ENCODE results near the gene RLN3. TPM values are rescaled to one million over a fixed set of nuclear protein-coding genes. Genes with fewer than 3 reads are reported as not detected.
A peak's percentile ranks its signal among the peaks of the same experiment; 100 is the strongest.
"Not testable (repeated sequence)": the region's sequence is repeated elsewhere in the genome, so short reads cannot be mapped to it uniquely, and the experiment has no call there.

Gene RLN3
- total RNA-seq, 2 donors from 2014 or later, result not detected

GRCh38 chr19:14031719-14032480 lies 4.0 kb downstream of the RLN3 start, which contains the start of gene IL27RA:
IL27RA (plus strand) TSS chr19:14031762; CDS start chr19:14031873, 111 bp downstream.
- peaks cover 0 to 14% of the 10 kb centered on the region in 2 donors for H3K4me1 ChIP-seq
- H3K27ac ChIP-seq, result peak within 1 kb of the TSS; percentile 70 to 77
- no peaks in the 10 kb centered on the region for H3K36me3 ChIP-seq
- H3K4me3 ChIP-seq, result peak within 1 kb of the TSS; percentile 51 to 65
- no peaks in the 10 kb centered on the region for H3K27me3 ChIP-seq
- no peaks in the 10 kb centered on the region for H3K9me3 ChIP-seq
- no peak for DNase-seq (ENCODE audit: low spot score)
- peak; percentile 58 to 72 for TF ChIP-seq CTCF (IDR thresholded peaks at IDR 0.05)

GRCh38 chr19:14033946-14034345 lies 6.0 kb downstream of the RLN3 start:
- no peaks in the 10 kb centered on the region for H3K9me3 ChIP-seq

GRCh38 chr19:14035159-14035558 lies 7.2 kb downstream of the RLN3 start:
- peaks cover 0 to 14% of the 10 kb centered on the region in 2 donors for H3K4me1 ChIP-seq
- not testable (repeated sequence) for H3K27ac ChIP-seq; DNase-seq (ENCODE audit: low spot score); H3K4me3 ChIP-seq; H3K27me3 ChIP-seq; H3K9me3 ChIP-seq; H3K36me3 ChIP-seq

More at GRCh38 chr19:14033946-14034345, 6.0 kb downstream of the RLN3 start:
- no peak overlapping the region for H3K4me3 ChIP-seq
- H3K27me3 ChIP-seq, result no peaks in the 10 kb centered on the region
- no peak for TF ChIP-seq CTCF (IDR thresholded peaks at IDR 0.05)
- H3K4me1 ChIP-seq, result peaks cover 0 to 14% of the 10 kb centered on the region in 2 donors
- H3K36me3 ChIP-seq, result no peaks in the 10 kb centered on the region
- no peak for DNase-seq (ENCODE audit: low spot score)
- H3K27ac ChIP-seq, result no peak overlapping the region

- peaks cover 0 to 14% of the 10 kb centered on the region in 2 donors for H3K4me1 ChIP-seq
- H3K27ac ChIP-seq, result peak overlapping the region in 1 of 2 donors; percentile 4
- no peak for DNase-seq (ENCODE audit: low spot score)
- no peak for TF ChIP-seq CTCF (IDR thresholded peaks at IDR 0.05)
- no peaks in the 10 kb centered on the region for H3K36me3 ChIP-seq
- no peak overlapping the region for H3K4me3 ChIP-seq
- H3K27me3 ChIP-seq, result no peaks in the 10 kb centered on the region
- no peaks in the 10 kb centered on the region for H3K9me3 ChIP-seq
Measured at GRCh38 chr19:14035706-14036105, 7.8 kb downstream of the RLN3 start.

- no peak overlapping the region for H3K4me3 ChIP-seq
- no peaks in the 10 kb centered on the region for H3K27me3 ChIP-seq
- no peak overlapping the region for H3K27ac ChIP-seq
- DNase-seq (ENCODE audit: low spot score), result no peak
- TF ChIP-seq CTCF (IDR thresholded peaks at IDR 0.05), result no peak
- H3K4me1 ChIP-seq, result peaks cover 0 to 13% of the 10 kb centered on the region in 2 donors
- H3K9me3 ChIP-seq, result no peaks in the 10 kb centered on the region
- H3K36me3 ChIP-seq, result no peaks in the 10 kb centered on the region
Measured at GRCh38 chr19:14039181-14039580, 11.2 kb downstream of the RLN3 start.

- H3K9me3 ChIP-seq, H3K27me3 ChIP-seq, H3K36me3 ChIP-seq, H3K4me3 ChIP-seq: not testable (repeated sequence)
- TF ChIP-seq CTCF (IDR thresholded peaks at IDR 0.05), result peak in 1 of 2 donors; percentile 68
- H3K4me1 ChIP-seq, result peaks cover 0 to 13% of the 10 kb centered on the region in 2 donors
- H3K27ac ChIP-seq, result peak overlapping the region in 1 of 2 donors; percentile 46
- peak; percentile 72 for DNase-seq (ENCODE audit: low spot score)
Measured at GRCh38 chr19:14042659-14043608, 15.0 kb downstream of the RLN3 start.

GRCh38 chr19:14047866-14048265 lies 19.9 kb downstream of the RLN3 start:
- H3K9me3 ChIP-seq; DNase-seq (ENCODE audit: low spot score); H3K4me1 ChIP-seq; H3K27ac ChIP-seq; H3K4me3 ChIP-seq; H3K36me3 ChIP-seq; H3K27me3 ChIP-seq: not testable (repeated sequence)
